ENCODE results near the gene TREML4.

TREML4 gene

DNA sequence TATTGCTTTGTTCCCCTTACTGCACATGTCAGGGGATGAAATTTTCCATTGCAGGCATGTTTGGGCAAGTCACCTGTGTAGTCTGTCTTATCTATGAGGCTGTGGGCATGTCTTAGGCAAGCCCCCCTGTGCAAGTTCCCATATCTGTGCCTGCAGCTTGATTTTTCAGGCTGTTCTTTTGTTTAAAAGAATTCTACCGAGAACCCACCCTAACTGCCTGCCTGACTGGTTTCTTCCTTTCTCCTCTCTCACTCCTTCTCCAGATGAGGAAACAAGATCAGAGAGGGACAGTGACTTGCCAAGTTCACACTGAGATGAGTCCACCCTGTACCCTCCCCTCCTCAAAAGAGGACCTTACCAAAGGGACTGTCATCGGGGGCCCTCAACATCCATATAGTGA, 38.2 kb upstream of the TREML4 start:
- TF ChIP-seq, protein P1, sequence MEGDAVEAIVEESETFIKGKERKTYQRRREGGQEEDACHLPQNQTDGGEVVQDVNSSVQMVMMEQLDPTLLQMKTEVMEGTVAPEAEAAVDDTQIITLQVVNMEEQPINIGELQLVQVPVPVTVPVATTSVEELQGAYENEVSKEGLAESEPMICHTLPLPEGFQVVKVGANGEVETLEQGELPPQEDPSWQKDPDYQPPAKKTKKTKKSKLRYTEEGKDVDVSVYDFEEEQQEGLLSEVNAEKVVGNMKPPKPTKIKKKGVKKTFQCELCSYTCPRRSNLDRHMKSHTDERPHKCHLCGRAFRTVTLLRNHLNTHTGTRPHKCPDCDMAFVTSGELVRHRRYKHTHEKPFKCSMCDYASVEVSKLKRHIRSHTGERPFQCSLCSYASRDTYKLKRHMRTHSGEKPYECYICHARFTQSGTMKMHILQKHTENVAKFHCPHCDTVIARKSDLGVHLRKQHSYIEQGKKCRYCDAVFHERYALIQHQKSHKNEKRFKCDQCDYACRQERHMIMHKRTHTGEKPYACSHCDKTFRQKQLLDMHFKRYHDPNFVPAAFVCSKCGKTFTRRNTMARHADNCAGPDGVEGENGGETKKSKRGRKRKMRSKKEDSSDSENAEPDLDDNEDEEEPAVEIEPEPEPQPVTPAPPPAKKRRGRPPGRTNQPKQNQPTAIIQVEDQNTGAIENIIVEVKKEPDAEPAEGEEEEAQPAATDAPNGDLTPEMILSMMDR (IDR thresholded peaks at IDR 0.05), result no peak

- TF ChIP-seq, protein P1 (IDR thresholded peaks at IDR 0.05), result no peak
Observed at GRCh38 chr6:41190791-41191190, 37.4 kb upstream of the TREML4 start.

DNA sequence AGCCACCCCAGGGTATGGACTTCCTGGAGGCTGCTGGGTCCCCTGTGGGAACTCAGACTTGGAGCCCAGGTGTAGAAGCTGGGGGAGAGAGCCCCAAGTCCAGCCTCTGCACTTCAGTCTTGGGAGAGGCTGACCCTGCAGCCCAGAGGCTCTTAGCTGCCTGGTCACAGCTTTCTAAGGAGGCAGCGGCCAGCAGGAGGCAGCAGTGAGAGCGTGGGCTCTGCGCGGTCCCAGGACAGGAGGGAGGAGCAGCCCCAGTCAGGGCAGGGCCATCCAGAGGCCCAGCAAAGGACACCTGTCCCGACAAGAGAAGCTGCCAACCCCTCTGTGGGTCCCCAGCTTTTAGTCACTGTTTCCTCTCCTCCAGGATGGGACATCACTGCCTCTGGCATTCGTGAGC, 36.6 kb upstream of the TREML4 start:
- TF ChIP-seq, protein P1 (IDR thresholded peaks at IDR 0.05), result peak; percentile 56

DNA sequence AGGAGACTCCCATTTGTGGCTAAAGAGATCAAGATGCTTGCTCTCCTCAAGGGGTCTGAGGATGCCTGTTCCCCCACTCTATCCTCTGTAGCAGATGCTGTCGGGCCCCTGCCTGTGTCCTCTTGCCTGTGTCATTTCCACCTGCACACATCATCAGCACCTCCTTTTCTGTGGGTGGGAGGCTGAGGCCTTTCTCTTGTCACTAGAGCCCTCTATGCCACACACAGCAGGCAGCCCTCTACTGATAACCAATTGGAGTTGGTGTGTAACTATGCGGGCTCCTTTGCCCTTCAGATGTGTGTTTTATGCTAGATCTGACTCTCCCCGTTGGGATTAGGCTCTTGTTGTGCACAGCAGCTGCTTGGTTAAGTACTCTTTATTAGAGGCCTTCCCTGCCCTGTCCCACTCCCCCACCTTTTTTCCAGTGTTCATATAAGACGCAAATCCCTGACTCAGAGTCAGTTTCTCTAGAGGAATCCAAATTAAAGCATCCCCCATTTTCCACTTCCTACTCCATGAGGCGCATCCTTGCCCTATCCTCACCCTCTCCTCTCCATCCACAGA, 34.9 kb upstream of the TREML4 start:
- TF ChIP-seq, protein P1 (IDR thresholded peaks at IDR 0.05), result no peak

DNA sequence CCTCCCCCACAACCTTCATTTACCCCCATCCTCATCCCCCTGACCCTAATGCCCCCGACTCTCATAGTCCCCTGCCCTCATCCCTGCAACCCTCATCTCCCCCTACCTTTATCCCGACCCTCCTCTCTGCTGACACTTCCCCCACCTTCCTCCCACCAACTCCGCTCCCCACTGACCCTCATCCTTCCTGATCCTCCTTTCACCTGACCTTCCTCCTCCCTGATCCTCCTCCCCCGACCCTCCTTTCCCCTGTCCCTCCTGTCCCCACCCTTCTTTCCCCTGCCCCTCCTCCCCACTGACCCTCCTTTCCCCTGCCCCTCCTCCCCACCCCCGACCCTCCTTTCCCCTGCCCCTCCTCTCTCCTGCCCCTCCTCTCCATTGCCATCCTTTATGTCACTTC, 34.3 kb upstream of the TREML4 start:
- TF ChIP-seq, protein P1 (IDR thresholded peaks at IDR 0.05), result no peak

GRCh38 chr6:41194386-41194785, 33.8 kb upstream of the TREML4 start:
- TF ChIP-seq, protein P1 (IDR thresholded peaks at IDR 0.05), result no peak

DNA sequence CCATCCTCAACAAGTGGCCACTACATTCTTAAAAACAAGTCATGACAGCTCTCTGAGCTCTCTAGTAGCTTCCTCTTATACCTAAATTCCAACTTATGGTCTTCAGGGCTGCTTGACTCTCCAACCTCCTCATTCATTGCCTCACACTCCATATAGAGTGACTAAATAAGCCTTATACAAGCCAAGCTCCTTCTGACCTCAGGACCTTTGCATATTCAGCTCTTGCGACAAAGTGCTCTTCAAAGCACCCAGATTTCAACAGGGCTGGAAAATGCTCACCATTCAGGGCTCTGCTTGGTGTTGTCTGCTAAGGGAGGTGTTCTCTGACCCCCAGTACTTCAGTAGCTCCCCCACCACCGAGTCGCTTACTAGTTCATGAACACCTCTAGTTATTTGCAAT, 30.9 kb upstream of the TREML4 start:
- TF ChIP-seq, protein P1 (IDR thresholded peaks at IDR 0.05), result no peak

All from LNCAP (cell line).